HUES48 (cell line): ENCODE results near the gene PTGES3L.
"Not testable (repeated sequence)": the region's sequence is repeated elsewhere in the genome, so short reads cannot be mapped to it uniquely, and the experiment has no call there.

Experiments
- H3K27ac ChIP-seq: one replicate; pipeline ENCODE4 v1.7.0; 2013; ENCODE audit warnings: low read depth, low read length, inconsistent platforms
- H3K27me3 ChIP-seq: 2 replicates; pipeline ENCODE4 v1.6.1; 2013; ENCODE audit warnings: mild to moderate bottlenecking, low read length; ENCODE audit not compliant: control insufficient read depth, insufficient read depth
- H3K36me3 ChIP-seq: 2 replicates; pipeline ENCODE4 v1.6.1; 2013; ENCODE audit warnings: low read length; ENCODE audit not compliant: control insufficient read depth, insufficient read depth
- H3K4me1 ChIP-seq: 2 replicates; pipeline ENCODE4 v1.6.1; 2013; ENCODE audit warnings: mild to moderate bottlenecking, low read length; ENCODE audit not compliant: control insufficient read depth, insufficient read depth
- H3K4me3 ChIP-seq: 2 replicates; pipeline ENCODE4 v1.5.1; 2013; ENCODE audit warnings: mild to moderate bottlenecking, low read depth, low read length
- H3K9ac ChIP-seq: 2 replicates; pipeline ENCODE4 v1.6.1; 2013; ENCODE audit warnings: mild to moderate bottlenecking, low read depth, low read length, moderate library complexity
- H3K9me3 ChIP-seq: 2 replicates; pipeline ENCODE4 v1.6.1; 2013; ENCODE audit warnings: low read length; ENCODE audit not compliant: control insufficient read depth, insufficient read depth

The PTGES3L gene

DNA sequence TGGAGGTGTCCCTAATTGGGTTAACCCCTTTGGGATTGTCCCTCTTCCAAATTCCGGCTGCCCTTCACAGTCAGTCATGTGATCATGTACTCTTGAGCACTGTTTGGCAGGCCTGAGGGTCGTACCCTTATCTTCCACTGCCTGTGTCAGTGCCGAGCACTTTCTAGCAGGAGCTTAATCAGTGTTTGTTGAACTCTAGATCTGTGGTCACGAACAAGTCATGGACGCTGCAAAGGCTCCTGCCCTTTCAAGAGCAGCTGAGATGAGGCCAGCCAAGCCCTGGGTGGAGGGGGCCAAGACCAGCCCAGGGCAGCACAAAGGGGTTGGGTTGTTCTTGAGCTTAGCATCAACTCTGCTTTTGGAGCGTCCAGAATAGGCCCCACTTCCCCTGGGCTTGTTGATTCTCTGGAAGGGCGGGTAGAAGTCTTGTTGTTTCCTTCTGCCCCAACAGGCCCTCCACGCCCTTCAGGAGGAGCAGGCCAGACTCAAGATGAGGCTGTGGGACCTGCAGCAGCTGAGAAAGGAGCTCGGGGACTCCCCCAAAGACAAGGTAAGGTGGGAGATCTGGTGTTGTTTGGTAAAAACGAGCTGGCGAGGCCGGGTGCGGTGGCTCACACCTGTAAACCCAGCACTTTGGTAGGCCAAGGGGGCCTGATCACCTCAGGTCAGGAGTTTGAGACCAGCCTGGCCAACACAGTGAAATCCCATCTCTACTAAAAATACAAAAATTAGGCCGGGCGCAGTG lies 32.0 kb upstream of the PTGES3L start:
- no peak overlapping the region for H3K9ac ChIP-seq
- H3K27ac ChIP-seq = no peak overlapping the region
- peaks cover 2% of the 10 kb centered on the region; the same call in 1 of the 2 replicates for H3K4me1 ChIP-seq
- H3K9me3 ChIP-seq = no peaks in the 10 kb centered on the region
- no peak overlapping the region for H3K4me3 ChIP-seq
- peaks cover 24% of the 10 kb centered on the region for H3K36me3 ChIP-seq
- H3K27me3 ChIP-seq = no peaks in the 10 kb centered on the region

DNA sequence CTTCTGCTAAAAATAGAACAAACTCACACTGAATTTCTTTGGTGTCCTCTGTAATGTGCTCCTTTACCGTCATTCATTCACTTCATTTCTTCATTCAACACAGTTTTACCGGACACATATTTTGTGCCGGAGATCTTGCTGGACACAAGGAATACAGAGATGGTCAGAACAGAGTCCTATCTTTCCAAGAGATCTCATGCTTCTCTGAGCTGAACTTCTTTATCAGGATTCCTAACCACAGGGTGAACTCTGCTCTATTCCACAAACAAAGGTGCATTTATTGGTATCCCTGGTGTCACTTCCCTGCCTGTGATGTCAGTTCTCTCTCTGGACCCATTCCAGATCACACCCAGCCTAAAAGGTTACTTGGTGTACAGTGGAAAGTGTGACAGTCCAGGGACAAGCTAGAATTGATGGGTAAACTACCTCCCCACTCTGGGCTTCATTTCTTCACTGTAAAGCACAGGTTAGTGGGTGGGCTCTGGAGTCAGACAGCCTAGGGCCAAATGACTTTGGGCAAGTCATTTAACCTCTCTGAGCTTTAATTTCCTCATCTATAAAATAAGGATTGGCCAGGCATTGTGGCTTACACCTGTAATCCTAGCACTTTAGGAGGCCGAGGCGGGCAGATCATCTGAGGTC lies 30.9 kb upstream of the PTGES3L start:
- Histone ChIP-seq H3K27me3 (no peaks in the 10 kb centered on the region), H3K9me3 (no peaks in the 10 kb centered on the region), H3K36me3 (peaks cover 14% of the 10 kb centered on the region), H3K4me3 (no peak overlapping the region), H3K4me1 (peaks cover 5% of the 10 kb centered on the region; the same call in 1 of the 2 replicates), H3K9ac (no peak overlapping the region), H3K27ac (no peak overlapping the region)

DNA sequence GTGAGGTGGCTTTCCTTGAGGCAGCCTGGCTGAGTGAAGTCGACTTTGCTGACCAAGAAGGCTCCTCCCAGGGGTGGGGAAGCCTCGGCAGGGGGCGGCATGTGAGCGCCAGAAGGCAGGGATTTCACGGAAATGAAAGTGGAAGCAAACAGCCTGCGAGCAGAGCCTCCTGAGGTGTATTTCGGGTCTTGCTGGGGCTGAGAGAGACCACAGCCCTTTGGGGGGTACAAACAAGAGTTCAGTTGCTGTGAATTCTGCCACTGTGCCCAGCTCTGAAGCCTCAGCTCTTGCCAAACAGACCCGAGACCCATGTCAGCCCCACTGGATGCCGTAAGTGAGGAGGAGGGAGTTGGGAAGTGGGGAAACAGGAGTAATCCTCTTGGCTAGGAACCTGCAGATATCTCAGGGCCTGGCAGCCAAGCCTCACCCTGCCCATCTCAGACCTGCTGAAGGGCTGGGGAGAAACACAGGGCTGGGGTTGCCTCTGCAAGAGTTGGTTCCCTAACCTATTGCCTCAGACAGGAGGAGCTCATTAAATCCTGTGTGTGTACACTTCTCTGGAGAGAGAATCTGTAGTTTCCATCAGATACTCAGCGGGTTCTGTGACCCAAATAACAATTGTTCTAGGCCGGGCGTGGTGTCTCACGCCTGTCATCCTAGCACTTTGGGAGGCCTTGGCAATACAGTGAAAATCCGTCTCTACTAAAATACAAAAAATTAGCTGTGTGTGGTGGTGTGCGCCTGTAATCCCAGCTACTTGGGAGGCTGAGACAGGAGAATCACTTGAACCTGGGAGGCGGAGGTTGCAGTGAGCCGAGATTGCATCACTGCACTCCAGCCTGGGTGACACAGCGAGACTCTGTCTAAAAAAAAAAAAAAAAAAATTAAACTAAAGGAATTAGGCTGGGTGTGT lies 27.0 kb upstream of the PTGES3L start, which contains the start of gene IFI35:
TSS of gene IFI35 (plus strand) at position 146 of the 913 bp plus-strand sequence. CDS start at position 310, 164 bp downstream.
- H3K9ac ChIP-seq = peak within 1 kb of the TSS; percentile 44
- H3K27ac ChIP-seq = peak within 1 kb of the TSS; percentile 78
- H3K27me3 ChIP-seq = no peaks in the 10 kb centered on the region
- no peaks in the 10 kb centered on the region for H3K9me3 ChIP-seq
- peaks cover 28% of the 10 kb centered on the region for H3K36me3 ChIP-seq
- H3K4me3 ChIP-seq = peak within 1 kb of the TSS; percentile 52
- H3K4me1 ChIP-seq = peaks cover 5% of the 10 kb centered on the region; the same call in 1 of the 2 replicates

DNA sequence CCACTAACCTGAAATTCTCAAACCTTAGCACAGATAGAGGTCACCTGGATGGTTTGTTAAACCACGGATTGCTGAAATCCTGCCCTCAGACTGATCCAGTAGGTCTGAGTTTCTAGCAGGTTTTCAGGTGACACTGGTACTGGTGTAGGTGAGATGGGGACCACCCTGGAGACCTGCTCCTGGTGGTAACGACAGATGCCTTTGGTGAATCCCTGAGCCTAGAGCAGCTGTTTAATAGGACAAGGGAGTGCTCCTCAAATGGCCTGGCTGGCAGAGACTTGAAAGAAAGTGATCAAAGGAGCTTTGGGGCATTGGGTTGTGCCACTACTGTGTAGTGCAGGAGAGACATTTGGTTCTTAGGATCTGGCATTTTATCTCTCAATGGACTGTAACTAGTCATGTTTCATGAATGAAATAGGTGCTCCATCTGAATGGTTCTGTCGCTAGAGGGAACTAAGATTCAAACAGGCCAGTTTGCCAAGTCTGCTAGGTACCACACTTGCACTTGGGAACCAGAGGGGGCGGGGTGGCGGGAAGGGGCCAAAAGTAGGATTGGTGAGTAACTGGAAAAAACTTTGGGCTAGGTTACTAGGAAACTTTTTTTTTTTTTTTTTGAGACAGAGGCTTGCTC lies 23.8 kb upstream of the PTGES3L start:
- no peak overlapping the region for H3K9ac ChIP-seq
- H3K27ac ChIP-seq = peak overlapping the region; percentile 51
- H3K9me3 ChIP-seq = no peaks in the 10 kb centered on the region
- no peak overlapping the region for H3K4me3 ChIP-seq
- no peaks in the 10 kb centered on the region for H3K27me3 ChIP-seq
- H3K36me3 ChIP-seq = peaks cover 54% of the 10 kb centered on the region
- peaks cover 11% of the 10 kb centered on the region; the same call in 1 of the 2 replicates for H3K4me1 ChIP-seq

DNA sequence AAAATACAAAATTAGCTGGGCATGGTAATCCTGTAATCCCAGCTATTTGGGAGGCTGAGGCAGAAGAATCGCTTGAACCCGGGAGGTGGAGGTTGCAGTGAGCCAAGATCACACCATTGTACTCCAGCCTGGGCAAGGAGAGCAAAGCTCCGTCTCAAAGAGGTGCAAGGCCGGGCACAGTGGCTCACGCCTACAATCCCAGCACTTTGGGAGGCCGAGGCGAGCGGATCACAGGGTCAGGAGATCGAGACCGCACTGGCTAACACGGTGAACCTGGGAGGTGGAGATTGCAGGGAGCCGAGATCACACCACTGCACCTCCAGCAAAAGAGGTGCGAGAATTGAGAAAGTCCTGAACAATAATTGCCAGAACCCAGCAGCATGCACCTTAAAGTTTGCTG lies 21.0 kb upstream of the PTGES3L start:
- peaks cover 12% of the 10 kb centered on the region; the same call in 1 of the 2 replicates for H3K4me1 ChIP-seq
- H3K27me3 ChIP-seq, H3K9me3 ChIP-seq, H3K4me3 ChIP-seq, H3K9ac ChIP-seq: not testable (repeated sequence)
- peak overlapping the region; percentile 59 for H3K27ac ChIP-seq
- peaks cover 54% of the 10 kb centered on the region for H3K36me3 ChIP-seq

DNA sequence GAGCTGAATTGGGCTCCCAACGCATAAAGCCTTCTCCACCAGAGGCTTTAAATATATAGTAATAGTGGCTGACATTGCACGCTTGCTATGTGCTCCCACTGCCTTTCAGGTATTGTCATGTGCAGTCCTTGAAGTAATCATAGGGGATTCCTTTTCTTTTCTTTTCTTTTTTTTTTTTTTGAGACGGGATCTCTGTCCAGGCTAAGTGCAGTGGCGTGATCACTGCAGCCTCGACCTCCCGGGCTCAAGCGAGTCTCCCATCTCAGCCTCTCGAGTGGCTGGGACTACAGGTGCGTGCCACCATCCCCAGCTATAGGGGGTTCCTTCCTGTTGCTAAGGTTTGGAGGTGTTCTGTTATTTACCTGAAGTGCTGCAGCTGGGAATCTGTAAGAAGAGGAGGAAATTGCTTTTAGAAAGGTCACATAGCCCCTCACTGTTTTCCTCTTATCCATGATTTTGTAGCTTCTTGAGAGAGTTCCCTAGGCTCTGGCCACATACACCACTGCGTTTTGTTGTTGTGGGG lies 19.2 kb upstream of the PTGES3L start:
- Histone ChIP-seq H3K36me3 (peaks cover 46% of the 10 kb centered on the region), H3K27ac (peak overlapping the region; percentile 98), H3K9me3 (no peaks in the 10 kb centered on the region)

DNA sequence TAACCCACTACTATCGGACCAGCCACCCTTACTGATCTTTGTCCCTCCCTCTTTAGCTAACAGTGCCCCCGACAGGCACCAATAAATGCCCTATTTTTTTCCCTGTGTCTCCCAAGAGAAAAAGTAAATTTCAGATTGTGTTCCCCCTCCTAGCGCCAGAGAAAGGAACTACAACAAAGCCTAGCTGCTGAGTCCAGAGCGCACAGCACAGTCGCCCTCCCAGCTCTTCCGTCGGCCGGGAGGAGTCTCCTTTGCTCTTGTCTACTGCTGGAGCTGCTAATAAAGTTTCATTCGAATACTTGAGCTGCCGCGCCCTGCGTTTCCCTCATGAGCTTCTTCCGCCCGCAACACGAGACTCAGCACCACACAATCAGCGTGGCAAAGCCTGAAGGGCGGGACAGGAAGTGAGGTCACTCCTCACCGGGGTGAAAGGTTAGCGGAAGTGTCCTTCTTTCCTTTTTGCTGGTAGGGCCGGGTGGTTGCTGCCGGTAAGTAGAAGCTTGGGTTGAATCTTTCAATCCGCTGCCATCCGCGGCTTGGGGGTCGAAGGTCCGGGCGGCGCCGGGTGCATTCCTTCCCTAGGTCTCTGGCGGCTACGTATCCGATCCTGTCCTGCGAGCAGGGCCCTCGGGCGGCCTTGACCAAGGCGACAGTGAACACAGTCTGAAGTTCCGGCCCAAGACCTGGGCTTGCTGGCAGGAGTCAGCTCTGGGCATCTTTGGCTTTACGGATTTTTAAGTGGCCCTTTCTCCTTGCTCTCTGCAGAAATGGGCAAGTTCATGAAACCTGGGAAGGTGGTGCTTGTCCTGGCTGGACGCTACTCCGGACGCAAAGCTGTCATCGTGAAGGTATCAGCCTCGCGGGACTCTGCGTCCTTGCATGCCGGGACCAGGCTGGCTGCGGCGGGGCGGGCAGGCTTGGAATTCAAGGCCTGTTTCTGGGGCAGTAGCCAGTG lies 18.4 kb upstream of the PTGES3L start, which contains the start of gene RPL27:
TSS of gene RPL27 (plus strand) at position 436 of the 955 bp plus-strand sequence. CDS start at position 768, 332 bp downstream.
- peak within 1 kb of the TSS; percentile 97 for H3K9ac ChIP-seq
- H3K27me3 ChIP-seq = no peaks in the 10 kb centered on the region
- H3K4me3 ChIP-seq = peak within 1 kb of the TSS; percentile 99
- peaks cover 12% of the 10 kb centered on the region; the same call in 1 of the 2 replicates for H3K4me1 ChIP-seq
- peaks cover 44% of the 10 kb centered on the region for H3K36me3 ChIP-seq
- H3K27ac ChIP-seq = peak within 1 kb of the TSS; percentile 98
- H3K9me3 ChIP-seq = no peaks in the 10 kb centered on the region

More for the DNA sequence above, 19.2 kb upstream of the PTGES3L start:
- Histone ChIP-seq H3K4me1 (peaks cover 12% of the 10 kb centered on the region; the same call in 1 of the 2 replicates), H3K27me3 (no peaks in the 10 kb centered on the region), H3K9ac (peak overlapping the region; percentile 97), H3K4me3 (peak overlapping the region; percentile 99)

DNA sequence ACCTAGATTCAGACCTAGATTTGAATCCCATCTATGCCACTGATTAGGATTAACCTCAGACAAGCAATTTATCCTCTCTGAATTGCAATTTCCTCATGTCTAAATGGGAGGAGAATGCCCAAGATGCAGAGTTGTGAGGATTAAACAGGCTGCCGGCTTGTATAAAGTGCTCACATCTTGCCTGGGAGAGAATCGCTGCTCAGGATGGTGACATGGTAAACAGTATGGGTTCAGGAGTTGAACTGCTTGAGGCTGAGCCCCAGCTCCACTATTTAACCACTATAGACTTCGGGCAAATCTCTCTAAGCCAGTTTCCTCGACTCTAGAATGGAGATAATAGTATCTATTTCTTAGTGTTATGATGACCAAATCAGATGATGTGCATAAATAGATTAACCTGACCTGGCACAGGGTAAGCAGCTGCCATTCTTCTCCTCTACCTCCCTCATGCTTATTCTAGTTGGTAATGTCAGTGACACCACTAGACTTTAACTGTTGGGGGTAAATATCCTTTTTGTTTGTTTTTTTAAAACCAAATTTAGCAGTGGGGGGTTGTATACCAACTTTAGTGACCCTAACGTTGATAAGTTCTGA lies 17.6 kb upstream of the PTGES3L start:
- peaks cover 12% of the 10 kb centered on the region; the same call in 1 of the 2 replicates for H3K4me1 ChIP-seq
- H3K27ac ChIP-seq = peak overlapping the region; percentile 98
- H3K36me3 ChIP-seq = peaks cover 44% of the 10 kb centered on the region
- no peak overlapping the region for H3K9ac ChIP-seq
- H3K9me3 ChIP-seq = no peaks in the 10 kb centered on the region
- H3K4me3 ChIP-seq = peak overlapping the region; percentile 99
- no peaks in the 10 kb centered on the region for H3K27me3 ChIP-seq

DNA sequence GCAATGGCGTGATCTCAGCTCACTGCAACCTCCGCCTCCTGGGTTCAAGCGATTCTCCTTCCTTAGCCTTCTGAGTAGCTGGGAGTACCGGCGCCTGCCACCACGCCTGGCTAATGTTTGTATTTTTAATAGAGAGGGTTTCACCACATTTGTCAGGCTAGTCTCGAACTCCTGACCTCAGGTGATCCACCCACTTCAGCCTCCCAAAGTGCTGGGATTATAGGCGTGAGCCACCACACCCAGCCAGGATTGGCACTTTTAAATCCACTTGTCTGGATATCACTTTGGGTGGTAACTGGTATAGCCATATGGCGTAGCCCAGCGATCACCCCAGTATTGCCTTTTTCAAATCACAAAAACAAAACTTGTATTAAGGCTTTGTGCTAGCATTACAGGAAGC lies 14.0 kb upstream of the PTGES3L start:
- peaks cover 42% of the 10 kb centered on the region for H3K36me3 ChIP-seq

More for the DNA sequence above, 14.0 kb upstream of the PTGES3L start:
- H3K27me3 ChIP-seq, H3K4me1 ChIP-seq, H3K9me3 ChIP-seq, H3K27ac ChIP-seq, H3K4me3 ChIP-seq, H3K9ac ChIP-seq: not testable (repeated sequence)
